GM11168 (cell line): Measurements from ENCODE around the gene CASQ1.

ENCODE experiments used
- in situ Hi-C: fragments of 300-500 bp; cut with MboI; formaldehyde crosslinking; loops from one replicate; pipeline ENCODE4 v1.12.0; 2022; ENCODE audit warnings: low sequenced_read_pairs; ENCODE audit not compliant: unreplicated experiment

Gene CASQ1

DNA sequence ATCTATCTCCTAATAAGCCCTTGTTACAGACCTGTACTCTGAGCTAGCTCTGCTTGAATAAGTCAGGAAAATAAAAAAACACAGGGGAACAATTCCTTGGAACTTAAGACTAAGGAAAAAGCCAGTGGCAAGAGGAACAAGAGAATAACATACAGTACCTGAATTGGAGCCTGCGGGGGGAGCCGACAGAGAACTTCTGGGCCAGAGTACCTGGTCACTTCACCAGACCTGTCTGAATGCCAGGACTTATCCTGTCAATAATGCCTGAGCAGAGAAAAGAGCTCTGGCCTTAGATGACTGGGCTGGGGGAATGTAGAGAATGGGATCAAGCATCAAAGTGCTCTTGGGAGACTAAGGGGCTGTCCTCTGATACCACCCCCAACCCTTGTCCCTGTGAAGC is 29.9 kb downstream of the CASQ1 start:
- in situ Hi-C loops, result no loop called here

GRCh38 chr1:160221089-160221488 is 30.7 kb downstream of the CASQ1 start:
- in situ Hi-C loops, result no loop called here

- in situ Hi-C loops, result no loop called here
Observed at GRCh38 chr1:160222546-160222945, 32.2 kb downstream of the CASQ1 start.

DNA sequence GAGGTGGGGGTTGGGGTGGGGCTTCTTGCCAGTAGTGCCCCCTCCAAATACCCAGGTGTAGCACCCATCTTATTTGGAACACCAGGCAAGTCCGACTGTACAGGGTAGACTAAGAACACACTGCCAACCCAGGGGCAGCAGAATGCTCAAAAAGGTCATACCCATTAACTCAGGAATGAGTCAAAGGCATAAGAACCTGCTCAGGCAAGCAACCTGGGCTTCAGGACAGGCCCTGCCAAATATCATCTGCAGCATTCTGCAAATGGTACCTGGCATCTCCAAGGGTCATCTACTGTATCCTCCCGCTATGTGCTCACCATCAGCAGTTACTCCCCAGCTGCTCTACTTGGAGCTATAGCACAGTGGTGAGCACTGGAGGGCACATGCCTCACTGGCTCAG is 34.2 kb downstream of the CASQ1 start:
- in situ Hi-C loops, result no loop called here

- in situ Hi-C loops, result no loop called here
Observed at GRCh38 chr1:160225345-160225744, 35.0 kb downstream of the CASQ1 start.

DNA sequence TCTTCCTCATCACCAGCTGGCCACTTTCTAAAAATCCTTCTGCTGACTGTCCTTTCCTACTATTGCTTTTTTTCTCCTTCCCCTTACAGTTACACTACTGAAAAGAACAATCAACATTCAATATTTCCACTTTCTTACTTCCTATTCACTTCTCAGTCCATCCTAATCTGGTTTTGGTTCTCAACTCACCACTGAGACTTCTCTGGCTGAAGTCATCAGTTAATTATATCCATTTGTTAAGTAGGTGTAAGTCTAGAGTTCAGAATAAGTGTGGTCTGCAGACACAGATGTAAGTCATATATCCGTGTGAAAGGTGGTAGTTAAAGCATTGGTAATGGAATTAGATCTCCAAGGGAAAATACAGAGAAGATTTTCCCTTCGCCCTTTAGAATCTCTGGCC is 36.2 kb downstream of the CASQ1 start:
- in situ Hi-C loops, result no loop called here

DNA sequence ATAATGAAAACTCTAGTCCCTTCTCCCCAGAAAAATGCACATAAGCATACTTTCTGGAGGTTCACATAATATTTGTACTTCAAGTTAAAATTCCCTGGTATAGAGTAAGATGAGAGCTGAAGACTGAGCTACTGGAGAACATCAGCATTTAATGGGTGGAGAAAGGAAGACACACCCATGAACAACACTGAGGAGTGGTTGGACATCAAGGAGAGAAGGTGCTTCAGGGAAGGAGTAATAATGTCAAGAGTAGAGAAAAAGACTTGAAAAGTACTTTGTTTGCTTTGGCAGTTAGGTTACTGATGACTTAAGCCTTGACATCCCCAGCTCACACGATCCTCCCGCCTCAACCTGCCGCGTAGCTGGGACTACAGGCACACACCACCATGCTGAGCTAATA is 36.7 kb downstream of the CASQ1 start:
- in situ Hi-C loops, result no loop called here

DNA sequence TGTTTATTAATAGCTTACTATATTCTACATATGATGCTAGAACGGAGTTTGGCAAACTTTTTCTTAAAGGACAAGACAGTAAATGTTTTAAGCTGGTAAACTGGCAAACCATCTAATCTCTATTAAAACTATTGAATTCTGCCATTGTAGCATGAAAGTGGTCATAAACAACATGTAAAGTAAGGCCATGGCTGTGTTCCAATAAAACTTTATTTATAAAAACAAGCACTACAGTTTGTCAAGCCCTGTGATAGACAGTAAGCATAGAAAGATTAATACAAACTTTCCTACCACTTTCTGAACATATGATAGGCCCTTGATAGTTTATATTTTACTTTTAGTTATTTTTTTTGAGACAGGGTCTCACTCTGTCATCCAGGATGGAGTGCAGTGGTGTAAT is 37.2 kb downstream of the CASQ1 start:
- in situ Hi-C loops, result no loop called here

GRCh38 chr1:160228431-160228830 is 38.1 kb downstream of the CASQ1 start:
- in situ Hi-C loops, result no loop called here

DNA sequence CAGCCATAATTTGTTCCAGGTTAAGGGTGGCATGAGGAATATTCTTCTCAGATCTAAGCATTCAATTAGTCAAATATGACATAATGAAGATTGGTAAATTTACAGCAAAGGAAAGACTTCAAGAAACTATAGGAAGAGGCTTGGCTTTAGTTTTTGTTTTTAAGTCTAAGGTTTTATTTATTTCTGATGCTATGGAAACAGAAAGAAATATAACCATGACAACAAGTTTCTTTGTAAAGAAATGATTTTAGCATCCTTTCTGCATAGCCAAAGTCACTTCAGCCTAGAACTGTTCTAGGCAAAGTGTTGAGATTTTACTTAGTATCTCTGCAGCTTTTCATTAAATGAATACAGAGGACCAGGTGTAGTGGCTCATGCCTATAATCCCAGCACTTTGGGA is 42.5 kb downstream of the CASQ1 start:
- in situ Hi-C loops, result no loop called here

DNA sequence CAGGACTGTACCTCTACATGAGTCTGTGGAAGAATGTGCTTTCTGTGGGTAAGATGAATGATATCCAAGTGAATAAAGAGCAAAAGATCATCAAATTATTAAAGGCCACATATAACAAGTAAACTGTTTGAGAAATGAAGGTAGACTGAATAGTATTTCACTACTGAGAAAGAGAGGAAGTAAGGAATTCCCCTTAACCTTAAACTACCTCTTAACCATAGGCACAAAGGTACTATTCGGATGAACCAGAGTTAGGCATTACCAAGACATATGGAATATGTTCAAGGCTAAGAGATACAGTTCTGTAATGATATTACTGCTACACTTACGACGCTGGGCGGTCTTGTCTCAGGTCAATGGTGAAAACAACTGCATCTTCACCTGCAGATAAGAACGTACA is 46.4 kb downstream of the CASQ1 start:
- in situ Hi-C loops, result no loop called here

- in situ Hi-C loops, result no loop called here
Observed at GRCh38 chr1:160237558-160237957, 47.2 kb downstream of the CASQ1 start.

DNA sequence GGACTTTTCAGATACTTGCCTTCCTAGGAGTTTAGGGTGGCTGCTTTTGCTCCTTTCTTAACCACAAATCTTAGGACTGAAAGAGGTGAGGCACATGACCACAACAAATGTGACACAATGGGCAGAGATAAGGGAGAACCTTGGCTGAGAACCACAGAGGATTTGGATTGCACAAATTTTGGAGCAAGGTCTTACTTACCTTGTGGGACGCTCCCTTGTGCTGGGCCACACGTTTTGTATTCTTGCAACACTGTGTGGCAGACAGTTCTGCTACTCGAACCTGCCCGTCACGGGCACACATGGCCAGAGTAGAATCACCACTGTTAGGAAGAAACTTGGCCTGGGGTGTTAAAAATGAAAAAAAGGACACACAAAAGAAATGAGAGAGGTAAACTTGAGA is 48.0 kb downstream of the CASQ1 start:
- in situ Hi-C loops, result no loop called here

DNA sequence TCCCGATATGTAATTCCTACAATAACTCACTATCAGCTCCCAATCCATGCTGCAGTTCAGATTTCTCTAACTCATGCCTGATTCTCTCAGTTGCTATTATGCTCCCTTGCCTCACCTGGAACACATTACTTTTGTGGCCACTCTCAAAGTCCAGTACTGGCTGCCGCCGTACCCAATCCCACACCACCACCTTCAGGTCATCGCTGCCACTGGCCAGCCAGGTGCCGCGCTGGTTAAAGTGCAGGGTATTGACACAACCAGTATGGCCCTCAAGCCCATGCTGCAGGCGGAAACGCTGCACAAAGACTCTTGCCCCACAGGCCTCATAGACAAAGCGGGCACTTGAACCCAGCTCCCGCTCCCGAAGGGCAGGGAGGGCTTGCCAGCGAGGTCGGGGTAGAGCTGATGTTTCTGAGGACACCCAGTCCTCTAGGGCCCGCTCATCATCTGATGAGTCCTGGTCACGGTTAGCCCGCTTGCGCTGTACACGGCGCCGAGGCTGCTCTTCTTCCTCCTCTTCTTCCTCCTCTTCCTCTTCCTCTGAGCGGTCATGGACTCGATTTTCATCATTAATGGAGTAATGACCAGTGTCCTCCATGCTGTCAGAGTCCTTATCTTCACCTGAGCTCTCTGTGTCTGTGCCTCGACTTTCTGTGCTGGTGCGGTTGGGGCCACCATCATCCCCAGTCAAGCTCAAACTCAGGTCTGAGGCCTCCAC is 49.4 kb downstream of the CASQ1 start:
- in situ Hi-C loops, result no loop called here

DNA sequence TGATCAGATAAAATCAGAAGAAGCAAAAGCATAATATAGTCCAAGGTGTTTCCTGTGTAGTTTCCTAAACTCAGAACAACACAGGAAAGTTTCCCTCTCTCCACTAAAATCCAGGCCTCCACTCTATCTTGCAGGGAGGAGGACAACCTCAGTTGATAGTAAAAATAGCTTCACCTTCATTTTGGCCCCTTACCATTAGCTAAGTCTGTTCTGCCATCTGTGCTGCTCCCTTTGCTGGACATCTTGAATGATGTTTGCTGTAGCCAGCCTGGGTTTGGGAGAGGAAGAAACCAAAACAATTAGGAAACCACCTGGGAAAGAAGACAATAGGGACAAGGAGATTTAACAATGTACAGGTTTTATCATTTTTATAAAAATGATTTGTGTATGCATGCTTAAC is 53.4 kb downstream of the CASQ1 start:
- in situ Hi-C loops, result no loop called here

GRCh38 chr1:160244209-160244608 is 53.8 kb downstream of the CASQ1 start:
- in situ Hi-C loops, result no loop called here

DNA sequence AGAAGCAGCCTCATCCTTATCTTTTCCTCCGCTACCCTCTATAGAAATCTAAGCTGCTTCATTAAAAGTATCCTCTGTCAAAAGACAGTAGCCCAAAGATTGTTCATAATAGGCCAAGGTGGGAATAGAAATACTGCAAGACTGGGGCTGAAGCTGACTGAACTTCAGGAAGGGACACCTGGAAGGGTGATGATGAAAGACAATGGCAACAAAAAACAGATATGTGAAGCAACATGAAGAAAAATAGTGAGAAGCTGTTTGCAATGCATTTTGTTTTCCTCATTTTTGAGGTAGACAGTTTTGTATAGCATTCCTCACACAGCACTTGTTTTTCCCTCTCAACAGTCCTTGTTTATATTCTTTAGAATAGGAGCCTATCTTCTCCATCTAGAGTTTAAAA is 55.1 kb downstream of the CASQ1 start:
- in situ Hi-C loops, result no loop called here

GRCh38 chr1:160247053-160247452 is 56.7 kb downstream of the CASQ1 start:
- in situ Hi-C loops, result no loop called here

- in situ Hi-C loops, result loop anchor here (10.0 kb wide), 1 partner anchor 136 kb away; the partner anchor contains the start of gene ATP1A2
Observed at GRCh38 chr1:160251011-160251410, 60.6 kb downstream of the CASQ1 start.
